ENCODE measurements around the gene ZNF641. TPM values are rescaled to one million over a fixed set of nuclear protein-coding genes. Genes with fewer than 3 reads are reported as not detected.
"Not testable (repeated sequence)": the region's sequence is repeated elsewhere in the genome, so short reads cannot be mapped to it uniquely, and the experiment has no call there.

The ZNF641 gene
- total RNA-seq, 2 experiments from 2014 or later: 5.6 to 6.2 TPM

- H3K27ac Mint-ChIP-seq; POLR2A ChIA-PET; DNase-seq; H3K27me3 Mint-ChIP-seq; intact Hi-C loops (cut with DNase I, micrococcal nuclease); ATAC-seq; H3K4me3 Mint-ChIP-seq; H3K9me3 Mint-ChIP-seq (ENCODE audit: low read depth); CTCF ChIA-PET; H3K36me3 Mint-ChIP-seq (ENCODE audit: low read depth): not testable (repeated sequence)
- H3K4me1 Mint-ChIP-seq: peaks cover 11% of the 10 kb centered on the region
Observed at GRCh38 chr12:48333680-48334079, 17.0 kb downstream of the ZNF641 start.

- ATAC-seq (no peak), DNase-seq (no peak)
- H3K4me3 Mint-ChIP-seq: no peak overlapping the region
- H3K4me1 Mint-ChIP-seq: peaks cover 11% of the 10 kb centered on the region
- no peaks in the 10 kb centered on the region for H3K36me3 Mint-ChIP-seq (ENCODE audit: low read depth)
- CTCF ChIA-PET: no interaction called here
- H3K27me3 Mint-ChIP-seq: no peaks in the 10 kb centered on the region
- intact Hi-C loops (cut with DNase I, micrococcal nuclease): no loop called here
- no peak overlapping the region for H3K27ac Mint-ChIP-seq
- H3K9me3 Mint-ChIP-seq (ENCODE audit: low read depth): no peaks in the 10 kb centered on the region
- POLR2A ChIA-PET: no interaction called here
Observed at GRCh38 chr12:48331399-48331798, 19.3 kb downstream of the ZNF641 start.

- H3K27ac Mint-ChIP-seq: no peak overlapping the region
- ATAC-seq: no peak
- H3K36me3 Mint-ChIP-seq (ENCODE audit: low read depth): peaks cover 2% of the 10 kb centered on the region
- H3K4me3 Mint-ChIP-seq: no peak overlapping the region
- ChIA-PET CTCF (interaction anchor here (1.0 kb wide), 1 partner anchor 11 kb away, joined by 3 read pairs; no protein-coding TSS in a partner anchor), POLR2A (no interaction called here)
- no peaks in the 10 kb centered on the region for H3K9me3 Mint-ChIP-seq (ENCODE audit: low read depth)
- DNase-seq: no peak
- peaks cover 4% of the 10 kb centered on the region for H3K27me3 Mint-ChIP-seq
- H3K4me1 Mint-ChIP-seq: peaks cover under 1% of the 10 kb centered on the region
- intact Hi-C loops (cut with DNase I, micrococcal nuclease): no loop called here
Observed at GRCh38 chr12:48329199-48329939, 21.4 kb downstream of the ZNF641 start.

GRCh38 chr12:48316491-48316890 lies 34.2 kb downstream of the ZNF641 start:
- no peaks in the 10 kb centered on the region for H3K36me3 Mint-ChIP-seq (ENCODE audit: low read depth)
- no peak overlapping the region for H3K4me3 Mint-ChIP-seq
- H3K9me3 Mint-ChIP-seq (ENCODE audit: low read depth): peaks cover 10% of the 10 kb centered on the region
- ATAC-seq (no peak), DNase-seq (no peak)
- intact Hi-C loops (cut with DNase I, micrococcal nuclease): no loop called here
- H3K27ac Mint-ChIP-seq: no peak overlapping the region
- CTCF ChIA-PET: no interaction called here
- POLR2A ChIA-PET: no interaction called here
- H3K4me1 Mint-ChIP-seq: no peaks in the 10 kb centered on the region
- H3K27me3 Mint-ChIP-seq: no peaks in the 10 kb centered on the region

- CTCF ChIA-PET: interaction anchor here (1.0 kb wide), 1 partner anchor 22 kb away, joined by 3 read pairs; no protein-coding TSS in a partner anchor
- POLR2A ChIA-PET: no interaction called here
- no peak overlapping the region for H3K4me3 Mint-ChIP-seq
- H3K9me3 Mint-ChIP-seq (ENCODE audit: low read depth): peaks cover 3% of the 10 kb centered on the region
- intact Hi-C loops (cut with DNase I, micrococcal nuclease): no loop called here
- ATAC-seq (no peak), DNase-seq (no peak)
- H3K27ac Mint-ChIP-seq: no peak overlapping the region
- no peaks in the 10 kb centered on the region for H3K36me3 Mint-ChIP-seq (ENCODE audit: low read depth)
- no peaks in the 10 kb centered on the region for H3K27me3 Mint-ChIP-seq
- H3K4me1 Mint-ChIP-seq: no peaks in the 10 kb centered on the region
Observed at GRCh38 chr12:48311313-48311712, 39.4 kb downstream of the ZNF641 start.

- no peaks in the 10 kb centered on the region for H3K36me3 Mint-ChIP-seq (ENCODE audit: low read depth)
- no peaks in the 10 kb centered on the region for H3K9me3 Mint-ChIP-seq (ENCODE audit: low read depth)
- ChIA-PET CTCF (no interaction called here), POLR2A (no interaction called here)
- no peak overlapping the region for H3K4me3 Mint-ChIP-seq
- no peak overlapping the region for H3K27ac Mint-ChIP-seq
- no peaks in the 10 kb centered on the region for H3K27me3 Mint-ChIP-seq
- H3K4me1 Mint-ChIP-seq: no peaks in the 10 kb centered on the region
- intact Hi-C loops (cut with DNase I, micrococcal nuclease): no loop called here
- DNase-seq (no peak), ATAC-seq (no peak)
Observed at GRCh38 chr12:48307269-48307668, 43.5 kb downstream of the ZNF641 start.

GRCh38 chr12:48305190-48305589 lies 45.5 kb downstream of the ZNF641 start:
- ATAC-seq (no peak), DNase-seq (no peak)
- ChIA-PET CTCF (no interaction called here), POLR2A (no interaction called here)
- Mint-ChIP-seq H3K36me3 (ENCODE audit: low read depth) (no peaks in the 10 kb centered on the region), H3K9me3 (ENCODE audit: low read depth) (no peaks in the 10 kb centered on the region), H3K27me3 (no peaks in the 10 kb centered on the region), H3K4me3 (no peak overlapping the region), H3K27ac (no peak overlapping the region), H3K4me1 (no peaks in the 10 kb centered on the region)
- intact Hi-C loops (cut with DNase I, micrococcal nuclease): no loop called here

GRCh38 chr12:48302161-48302911 lies 48.4 kb downstream of the ZNF641 start:
- Mint-ChIP-seq H3K36me3 (ENCODE audit: low read depth) (no peaks in the 10 kb centered on the region), H3K4me3 (no peak overlapping the region), H3K27ac (no peak overlapping the region), H3K27me3 (peaks cover 3% of the 10 kb centered on the region), H3K4me1 (no peaks in the 10 kb centered on the region), H3K9me3 (ENCODE audit: low read depth) (no peaks in the 10 kb centered on the region)
- CTCF ChIA-PET: interaction anchor here (0.8 to 0.9 kb wide), 2 partner anchors 82 to 316 kb away, joined by 3 read pairs; no protein-coding TSS in a partner anchor
- DNase-seq: no peak
- intact Hi-C loops (cut with DNase I, micrococcal nuclease): no loop called here
- no peak for ATAC-seq
- POLR2A ChIA-PET: no interaction called here

GRCh38 chr12:48300774-48301173 lies 49.9 kb downstream of the ZNF641 start:
- DNase-seq: no peak
- no peaks in the 10 kb centered on the region for H3K36me3 Mint-ChIP-seq (ENCODE audit: low read depth)
- CTCF ChIA-PET: no interaction called here
- H3K4me1 Mint-ChIP-seq: peaks cover 10% of the 10 kb centered on the region
- no peak overlapping the region for H3K27ac Mint-ChIP-seq
- no peak overlapping the region for H3K4me3 Mint-ChIP-seq
- no peaks in the 10 kb centered on the region for H3K9me3 Mint-ChIP-seq (ENCODE audit: low read depth)
- POLR2A ChIA-PET: no interaction called here
- H3K27me3 Mint-ChIP-seq: peaks cover 8% of the 10 kb centered on the region
- ATAC-seq: no peak
- intact Hi-C loops (cut with DNase I, micrococcal nuclease): no loop called here

- ChIA-PET POLR2A (no interaction called here), CTCF (interaction anchor here (1.1 kb wide), 1 partner anchor 97 kb away, joined by 3 read pairs; no protein-coding TSS in a partner anchor)
- DNase-seq: peak; percentile 76
- Mint-ChIP-seq H3K4me3 (peak overlapping the region; percentile 59), H3K4me1 (peaks cover 10% of the 10 kb centered on the region), H3K9me3 (ENCODE audit: low read depth) (no peaks in the 10 kb centered on the region), H3K36me3 (ENCODE audit: low read depth) (no peaks in the 10 kb centered on the region), H3K27ac (no peak overlapping the region), H3K27me3 (peaks cover 8% of the 10 kb centered on the region)
- intact Hi-C loops (cut with DNase I, micrococcal nuclease): no loop called here
- ATAC-seq: peak; percentile 95
Observed at GRCh38 chr12:48296586-48297282, 54.0 kb downstream of the ZNF641 start.

GRCh38 chr12:48292040-48292439 lies 58.7 kb downstream of the ZNF641 start:
- CTCF ChIA-PET: interaction anchor here (1.4 to 1.9 kb wide), 2 partner anchors 326 to 329 kb away, joined by 3 to 8 read pairs; partner anchors contain the start of gene TMEM106C
- POLR2A ChIA-PET: no interaction called here
- no peaks in the 10 kb centered on the region for H3K36me3 Mint-ChIP-seq (ENCODE audit: low read depth)

More at GRCh38 chr12:48292040-48292439, 58.7 kb downstream of the ZNF641 start:
- peaks cover 7% of the 10 kb centered on the region for H3K4me1 Mint-ChIP-seq
- H3K9me3 Mint-ChIP-seq (ENCODE audit: low read depth): no peaks in the 10 kb centered on the region
- no peak for ATAC-seq
- DNase-seq: no peak
- H3K27me3 Mint-ChIP-seq: peaks cover 3% of the 10 kb centered on the region
- H3K4me3 Mint-ChIP-seq: no peak overlapping the region
- intact Hi-C loops (cut with DNase I, micrococcal nuclease): no loop called here
- no peak overlapping the region for H3K27ac Mint-ChIP-seq
